Stomach (tissue), 4 donors: Measurements from ENCODE around the gene CSDE1.

Experiments used
- CTCF ChIP-seq, 7 experiments: fragments of 450-650 bp in 4 of 7; fragments of 200-600 bp in 3 of 7; sonication (generic) in 3 of 7; IDR thresholded peaks; one replicate each; pipeline ENCODE4 v1.5.1; 2016 to 2019; ENCODE audit warnings: antibody characterized with exemption in 7 of 7, control low read depth in 2 of 7, mild to moderate bottlenecking in 1 of 7
- EP300 ChIP-seq: sonication (generic); formaldehyde crosslinking; IDR thresholded peaks from one replicate; pipeline ENCODE4 v1.6.1; 2017; ENCODE audit warnings: antibody characterized with exemption
- POLR2A ChIP-seq, 4 donors: fragments of 450-650 bp; IDR thresholded peaks; one replicate each; pipeline ENCODE4 v1.6.1; 2016; ENCODE audit warnings: antibody characterized with exemption in 4 of 4, control low read depth in 2 of 4, mild to moderate bottlenecking in 1 of 4, moderate library complexity in 1 of 4
- POLR2AphosphoS5 ChIP-seq, 3 donors: sonication (generic); formaldehyde crosslinking; IDR thresholded peaks; one replicate each; pipeline ENCODE4 v1.6.1; 2016; ENCODE audit warnings: antibody characterized with exemption in 3 of 3

DNA sequence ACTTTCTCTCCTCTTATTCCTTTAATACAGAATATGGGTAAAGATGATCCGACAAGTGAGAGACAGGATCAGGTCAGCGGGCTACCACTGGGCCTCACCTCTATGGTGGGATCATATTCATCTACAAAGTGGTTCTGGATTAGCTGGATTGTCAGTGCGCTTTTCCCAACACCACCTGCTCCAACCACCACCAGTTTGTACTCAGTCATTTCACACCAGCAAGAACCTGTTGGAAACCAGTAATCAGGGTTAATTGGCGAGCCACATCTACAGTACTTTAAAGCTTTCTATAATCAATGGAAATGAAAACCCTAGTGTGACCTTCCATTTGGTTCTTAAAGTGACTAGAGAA is 41.9 kb downstream of the CSDE1 start:
- no peak for TF ChIP-seq CTCF (IDR thresholded peaks at IDR 0.05)
- TF ChIP-seq EP300 = no peak
- no peak for TF ChIP-seq POLR2AphosphoS5 (IDR thresholded peaks at IDR 0.05)
- TF ChIP-seq POLR2A (IDR thresholded peaks at IDR 0.05) = no peak
